GM18505 (cell line): Measurements from ENCODE around the gene PRSS53.
"Not testable (repeated sequence)": the region's sequence is repeated elsewhere in the genome, so short reads cannot be mapped to it uniquely, and the experiment has no call there.

ENCODE experiments used
- ATAC-seq: cut with Tn5 transposase; IDR thresholded peaks from one replicate; pipeline ENCODE4 v1.9.1; 2021; ENCODE audit not compliant: unreplicated experiment
- POLR2A ChIP-seq: IDR thresholded peaks from 4 replicates; pipeline ENCODE4 v1.6.1; 2011; ENCODE audit warnings: borderline replicate concordance; ENCODE audit not compliant: insufficient read depth, insufficient read length; ENCODE audit errors: extremely low read depth

PRSS53 gene

GRCh38 chr16:31088459-31089183 lies at the start of gene PRSS53:
Gene PRSS53, minus strand, starts transcription at chr16:31088943. Its CDS starts 134 bp downstream, at chr16:31088809.
- ATAC-seq = no peak

GRCh38 chr16:31136822-31137499 lies 48.2 kb upstream of the PRSS53 start:
- not testable (repeated sequence) for ATAC-seq

More at GRCh38 chr16:31088459-31089183, at the start of gene PRSS53:
- no peak for TF ChIP-seq POLR2A

GRCh38 chr16:31136287-31136662 lies 47.5 kb upstream of the PRSS53 start:
- no peak for TF ChIP-seq POLR2A
- ATAC-seq = no peak

- no peak for ATAC-seq
- no peak for TF ChIP-seq POLR2A
These were observed 47.0 kb upstream of the PRSS53 start, which contains the start of gene PRSS8 for GRCh38 chr16:31135535-31136286. Gene PRSS8, minus strand, starts transcription at chr16:31135727. Its CDS starts 229 bp downstream, at chr16:31135498.

GRCh38 chr16:31134625-31135534 lies 46.1 kb upstream of the PRSS53 start:
- no peak for ATAC-seq
- TF ChIP-seq POLR2A = no peak

GRCh38 chr16:31134091-31134571 lies 45.4 kb upstream of the PRSS53 start:
- no peak for ATAC-seq
- TF ChIP-seq POLR2A = no peak

GRCh38 chr16:31133046-31133501 lies 44.3 kb upstream of the PRSS53 start:
- TF ChIP-seq POLR2A = no peak
- no peak for ATAC-seq

GRCh38 chr16:31132303-31132979 lies 43.7 kb upstream of the PRSS53 start:
- TF ChIP-seq POLR2A = no peak
- no peak for ATAC-seq

- no peak for TF ChIP-seq POLR2A
- no peak for ATAC-seq
These were observed 43.1 kb upstream of the PRSS53 start for GRCh38 chr16:31131841-31132271.

GRCh38 chr16:31131416-31131815 lies 42.7 kb upstream of the PRSS53 start:
- no peak for TF ChIP-seq POLR2A
- no peak for ATAC-seq

- TF ChIP-seq POLR2A = no peak
- ATAC-seq = no peak
These were observed 42.2 kb upstream of the PRSS53 start for GRCh38 chr16:31130899-31131298.

GRCh38 chr16:31130336-31130891 lies 41.7 kb upstream of the PRSS53 start:
- ATAC-seq = no peak
- no peak for TF ChIP-seq POLR2A
